HG02610 (cell line): ENCODE measurements around the gene NFYC.

ENCODE experiments used
- ATAC-seq: cut with Tn5 transposase; IDR thresholded peaks from one replicate; pipeline ENCODE4 v1.9.1; 2021; ENCODE audit warnings: mild to moderate bottlenecking, moderate library complexity; ENCODE audit not compliant: unreplicated experiment

Gene NFYC

GRCh38 chr1:40756523-40756922, 65.0 kb downstream of the NFYC start:
- ATAC-seq = no peak

DNA sequence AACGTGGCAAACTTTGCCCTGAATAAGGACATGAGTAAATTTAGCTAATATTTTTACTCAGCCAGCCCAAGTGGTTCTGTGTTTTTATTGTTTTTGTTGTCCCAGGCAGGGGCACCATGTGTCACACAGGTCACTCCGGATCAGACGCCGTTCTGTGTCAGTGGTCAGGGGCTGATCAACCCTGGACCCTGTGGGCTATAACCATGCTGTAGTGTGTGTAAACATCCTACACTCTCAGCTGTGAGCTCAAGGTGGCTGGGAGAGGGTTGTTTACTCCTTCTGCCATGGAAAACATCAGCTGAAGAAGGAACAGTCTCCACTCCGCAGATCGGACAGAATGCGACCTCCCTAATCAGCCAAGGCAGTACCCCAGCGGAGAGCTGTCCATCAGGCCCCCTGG, 65.6 kb downstream of the NFYC start:
- ATAC-seq = no peak

DNA sequence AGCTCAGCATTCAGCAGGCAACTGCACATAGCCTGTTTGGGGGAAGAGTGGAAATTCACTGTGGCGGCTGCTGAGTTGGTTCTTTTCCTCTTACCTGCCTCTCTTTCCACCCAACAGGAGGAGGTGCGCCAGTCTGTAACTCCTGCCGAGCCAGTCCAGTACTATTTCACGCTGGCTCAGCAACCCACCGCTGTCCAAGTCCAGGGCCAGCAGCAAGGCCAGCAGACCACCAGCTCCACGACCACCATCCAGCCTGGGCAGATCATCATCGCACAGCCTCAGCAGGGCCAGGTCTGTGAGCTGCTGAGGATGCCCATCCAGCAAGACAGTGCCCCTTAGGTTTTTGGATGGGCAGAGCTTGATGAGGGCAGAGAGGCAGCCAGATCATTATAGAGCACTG, 66.5 kb downstream of the NFYC start:
- no peak for ATAC-seq

GRCh38 chr1:40758578-40759343, 67.3 kb downstream of the NFYC start:
- no peak for ATAC-seq

DNA sequence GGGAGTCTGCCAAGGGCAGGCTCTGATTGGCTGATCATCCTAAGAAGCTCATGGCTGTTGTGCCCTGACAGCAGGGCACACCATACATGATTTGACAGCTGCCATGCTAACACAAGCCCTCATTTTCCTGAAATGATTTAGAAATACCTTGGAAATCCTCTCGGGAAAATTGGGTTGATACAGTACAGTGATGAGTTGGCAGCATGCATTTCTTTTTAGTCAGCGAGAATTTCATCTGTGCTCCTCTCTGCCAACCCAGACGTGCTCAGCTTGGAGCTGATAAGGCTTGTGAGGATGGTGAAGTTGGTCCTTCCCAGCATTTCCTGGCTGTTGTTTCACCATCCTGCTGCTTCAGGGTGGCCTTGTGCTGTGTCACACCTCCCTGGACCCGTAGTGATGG, 69.5 kb downstream of the NFYC start:
- no peak for ATAC-seq

- no peak for ATAC-seq
Observed at GRCh38 chr1:40762144-40762923, 70.8 kb downstream of the NFYC start.

DNA sequence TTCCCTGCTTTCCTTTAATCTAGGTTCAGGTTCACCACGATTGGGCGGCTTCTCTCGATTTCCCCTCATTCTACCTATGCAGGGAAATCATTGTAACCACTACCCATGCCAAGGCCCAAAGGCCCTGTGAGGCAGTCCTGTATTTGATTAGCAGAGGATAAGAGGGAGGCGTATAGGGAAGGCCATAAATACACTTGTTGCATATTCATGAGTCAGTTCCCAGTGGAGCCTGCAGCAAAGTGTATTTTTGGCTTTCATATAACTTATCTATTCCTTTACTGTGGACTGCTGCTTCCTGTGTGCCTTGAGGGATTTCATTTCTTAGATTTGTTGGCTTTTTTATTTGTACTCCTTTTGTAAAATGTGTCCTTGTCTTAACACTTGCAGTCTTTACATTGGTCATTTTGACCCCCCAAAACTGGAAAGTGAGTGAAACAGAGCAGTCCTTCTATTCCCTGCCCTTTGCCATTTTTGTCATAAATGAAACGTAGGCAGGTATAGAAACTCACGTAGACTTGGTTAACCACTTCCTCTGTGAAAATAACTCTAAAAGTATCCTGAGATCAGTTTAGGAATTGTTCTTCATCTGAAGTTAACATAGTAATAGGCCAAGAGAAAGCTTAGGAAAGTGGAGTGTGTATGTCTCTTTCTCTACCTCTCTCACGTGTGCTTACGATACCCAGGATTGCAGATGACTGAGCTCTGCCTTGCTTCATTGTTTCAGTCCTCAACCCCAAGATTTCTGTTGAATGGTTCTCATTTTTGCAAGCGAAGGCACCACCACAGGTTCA, 72.4 kb downstream of the NFYC start:
- ATAC-seq = no peak

GRCh38 chr1:40764981-40765380, 73.5 kb downstream of the NFYC start:
- ATAC-seq = no peak

- ATAC-seq = no peak
Observed at GRCh38 chr1:40766017-40766416, 74.5 kb downstream of the NFYC start.

DNA sequence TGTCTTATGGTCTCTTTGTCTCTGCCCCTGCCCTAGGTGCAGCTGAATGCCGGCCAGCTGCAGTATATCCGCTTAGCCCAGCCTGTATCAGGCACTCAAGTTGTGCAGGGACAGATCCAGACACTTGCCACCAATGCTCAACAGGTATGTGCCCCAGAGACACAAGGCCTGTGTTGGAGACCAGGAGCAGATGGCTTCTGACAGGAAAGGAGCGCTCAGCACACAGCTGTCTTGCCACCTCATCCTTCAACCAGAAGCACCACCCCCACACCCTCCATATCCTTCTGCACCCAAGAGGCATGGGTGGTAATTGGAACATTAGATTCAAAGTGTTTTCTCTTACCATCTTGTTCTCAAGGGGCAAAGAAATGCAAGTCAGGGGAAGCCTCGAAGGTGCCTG, 75.1 kb downstream of the NFYC start:
- no peak for ATAC-seq

- no peak for ATAC-seq
Observed at GRCh38 chr1:40768146-40768990, 76.9 kb downstream of the NFYC start.

GRCh38 chr1:40769815-40770214, 78.3 kb downstream of the NFYC start:
- ATAC-seq = no peak

DNA sequence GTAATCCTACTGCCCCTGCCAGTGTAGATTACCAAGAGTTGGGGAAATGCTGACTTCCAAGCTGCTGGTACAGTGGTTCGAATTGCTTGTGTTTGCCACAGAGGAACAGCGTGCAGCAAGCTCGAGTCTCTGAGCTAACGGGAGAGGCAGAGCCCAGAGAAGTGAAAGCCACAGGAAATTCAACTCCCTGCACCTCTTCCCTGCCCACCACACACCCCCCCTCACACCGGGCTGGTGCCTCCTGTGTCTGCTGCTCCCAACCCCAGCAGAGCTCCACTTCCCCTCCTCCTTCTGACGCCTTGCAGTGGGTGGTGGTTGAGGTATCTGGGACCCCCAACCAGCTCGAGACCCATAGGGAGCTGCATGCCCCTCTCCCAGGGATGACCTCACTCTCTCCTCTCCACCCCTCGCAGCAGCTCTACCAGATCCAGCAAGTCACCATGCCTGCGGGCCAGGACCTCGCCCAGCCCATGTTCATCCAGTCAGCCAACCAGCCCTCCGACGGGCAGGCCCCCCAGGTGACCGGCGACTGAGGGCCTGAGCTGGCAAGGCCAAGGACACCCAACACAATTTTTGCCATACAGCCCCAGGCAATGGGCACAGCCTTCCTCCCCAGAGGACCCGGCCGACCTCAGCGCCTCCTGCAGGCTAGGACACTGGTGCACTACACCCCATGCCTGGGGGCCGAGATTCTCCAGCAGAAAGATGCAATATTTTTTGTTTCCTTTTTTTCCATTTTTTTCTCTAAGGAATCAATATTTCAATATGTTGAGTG, 79.0 kb downstream of the NFYC start:
- ATAC-seq = no peak

GRCh38 chr1:40772146-40772955, 80.8 kb downstream of the NFYC start:
- ATAC-seq = no peak

- ATAC-seq = no peak
Observed at GRCh38 chr1:40773748-40774265, 82.3 kb downstream of the NFYC start.

DNA sequence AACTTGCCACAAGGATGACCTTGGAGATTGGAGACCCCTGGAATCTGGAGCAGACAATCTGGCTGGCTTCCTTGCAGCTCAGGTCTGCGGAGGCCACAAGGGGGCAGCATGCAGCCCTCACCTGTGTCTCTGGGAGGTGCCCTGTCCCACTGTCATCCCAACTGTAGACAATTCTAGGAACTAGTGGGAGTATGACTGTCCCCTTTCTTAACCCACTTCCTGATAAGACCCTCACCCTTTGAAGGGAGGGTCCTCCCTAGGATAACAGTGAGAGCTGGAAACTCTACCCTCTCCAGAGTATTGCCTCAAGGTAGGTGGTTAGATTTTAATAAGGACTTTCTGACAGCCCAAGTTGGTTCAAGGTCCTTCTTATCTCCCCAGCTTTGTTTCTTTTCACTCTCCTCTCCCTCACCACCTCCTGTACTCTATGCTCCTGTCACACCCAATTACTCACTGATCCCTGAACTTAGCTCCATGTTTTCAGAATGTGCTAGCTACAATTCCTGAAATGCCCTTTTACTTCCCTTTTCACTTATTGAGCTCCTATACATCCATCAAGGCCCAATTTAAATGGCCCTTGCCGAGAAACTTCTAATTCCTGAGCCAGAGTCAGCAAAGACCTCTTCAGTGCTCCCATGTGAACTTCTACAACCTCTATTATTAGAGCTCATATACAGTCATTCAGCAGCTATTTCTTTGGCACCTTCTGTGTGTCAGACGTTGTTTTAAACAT, 82.9 kb downstream of the NFYC start:
- no peak for ATAC-seq

DNA sequence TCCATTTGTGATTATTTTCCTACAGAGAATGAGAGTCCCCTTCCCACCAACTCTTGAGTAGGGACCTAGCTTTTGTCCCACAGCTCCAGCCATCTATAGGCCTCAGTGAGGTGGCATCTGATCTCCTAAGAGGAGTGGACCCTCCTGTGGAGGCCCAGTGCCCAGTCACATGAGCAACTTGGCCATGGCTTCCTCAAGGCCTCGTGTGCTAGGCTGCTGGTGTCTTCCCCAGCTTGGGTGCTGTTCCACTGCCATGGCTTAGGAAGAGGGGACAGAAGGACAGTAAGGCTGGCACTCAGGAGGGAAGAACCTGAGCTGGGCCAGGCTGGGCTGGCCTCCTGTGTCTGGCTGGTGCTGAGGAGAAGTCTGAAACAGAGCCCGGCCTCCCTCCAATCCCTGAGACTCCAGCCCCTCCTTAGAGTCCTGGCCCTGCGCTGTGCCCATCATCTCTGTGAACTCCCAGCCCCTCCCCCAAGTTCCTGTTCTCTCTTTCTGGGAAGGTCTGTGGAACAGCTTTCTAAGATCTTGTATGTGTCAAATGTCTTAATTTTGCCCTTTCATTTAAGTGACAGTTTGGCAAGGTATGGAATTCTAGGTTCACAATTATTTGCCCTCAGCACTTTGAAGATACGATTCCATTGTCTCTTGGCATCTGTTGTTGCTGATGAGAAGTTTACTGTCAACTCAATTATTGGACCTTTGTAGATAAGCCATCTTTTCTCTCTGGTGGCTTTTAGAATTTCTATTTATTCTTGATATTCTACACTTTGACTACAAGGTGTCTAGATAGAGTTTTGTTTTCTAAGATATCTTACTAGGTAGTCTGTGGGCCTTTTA, 85.0 kb downstream of the NFYC start:
- no peak for ATAC-seq
